Suprapubic skin (tissue), 4 donors: Measurements from ENCODE around the gene MIS12.

Source experiments
- CTCF ChIP-seq, 2 donors: fragments of 200-600 bp in 1 of 2; fragments of 450-650 bp in 1 of 2; sonication (generic) in 1 of 2; IDR thresholded peaks; one replicate each; pipeline ENCODE4 v1.5.1; 2016 to 2019; ENCODE audit warnings: antibody characterized with exemption in 2 of 2, mild to moderate bottlenecking in 1 of 2, moderate library complexity in 1 of 2
- EP300 ChIP-seq: sonication (generic); formaldehyde crosslinking; IDR thresholded peaks from one replicate; pipeline ENCODE4 v1.6.1; 2017; ENCODE audit warnings: antibody characterized with exemption
- POLR2AphosphoS5 ChIP-seq, 3 donors: sonication (generic); formaldehyde crosslinking; IDR thresholded peaks; one replicate each; pipeline ENCODE4 v1.6.1; 2017; ENCODE audit warnings: antibody characterized with exemption in 3 of 3

GRCh38 chr17:5501685-5502084 is 15.3 kb downstream of the MIS12 start:
- TF ChIP-seq CTCF (IDR thresholded peaks at IDR 0.05) (no peak), POLR2AphosphoS5 (IDR thresholded peaks at IDR 0.05) (no peak), EP300 (no peak)
